GM23248 (cell line): ENCODE data around the gene ADM2. TPM values are rescaled to one million over a fixed set of nuclear protein-coding genes. Genes with fewer than 3 reads are reported as not detected.

Source experiments
- DNase-seq: peaks from one replicate; pipeline ENCODE4 v3.0.0-alpha.2; 2015
- H2AFZ ChIP-seq: fragments of 200-600 bp; sonication (generic); 2 replicates; pipeline ENCODE4 v1.6.1; 2016; ENCODE audit warnings: antibody characterized with exemption
- H3F3A ChIP-seq: fragments of 200-600 bp; sonication (generic); 2 replicates; pipeline ENCODE4 v1.6.1; 2016; ENCODE audit warnings: mild to moderate bottlenecking, antibody characterized with exemption, mixed run types; ENCODE audit not compliant: insufficient read depth
- H3K27ac ChIP-seq: fragments of 200-600 bp; sonication (generic); 2 replicates; pipeline ENCODE4 v1.5.1; 2016; ENCODE audit warnings: mild to moderate bottlenecking
- H3K27me3 ChIP-seq: fragments of 200-600 bp; sonication (generic); replicated peaks from 2 replicates; pipeline ENCODE4 v1.6.1; 2016; ENCODE audit warnings: mild to moderate bottlenecking; ENCODE audit not compliant: insufficient read depth
- H3K36me3 ChIP-seq: fragments of 200-600 bp; sonication (generic); 2 replicates; pipeline ENCODE4 v1.6.1; 2016; ENCODE audit warnings: low read depth, mild to moderate bottlenecking
- H3K4me1 ChIP-seq: fragments of 200-600 bp; sonication (generic); 2 replicates; pipeline ENCODE4 v1.6.1; 2016; ENCODE audit warnings: mild to moderate bottlenecking; ENCODE audit not compliant: insufficient read depth
- H3K4me2 ChIP-seq: fragments of 200-600 bp; sonication (generic); one replicate; pipeline ENCODE4 v1.6.1; 2016; ENCODE audit warnings: mild to moderate bottlenecking; ENCODE audit not compliant: unreplicated experiment
- H3K4me3 ChIP-seq: fragments of 200-600 bp; sonication (generic); 2 replicates; pipeline ENCODE4 v1.5.1; 2016; ENCODE audit warnings: mild to moderate bottlenecking
- H3K79me2 ChIP-seq: fragments of 200-600 bp; sonication (generic); 2 replicates; pipeline ENCODE4 v1.6.1; 2016; ENCODE audit warnings: mild to moderate bottlenecking; ENCODE audit not compliant: insufficient read depth
- H3K9ac ChIP-seq: fragments of 200-600 bp; sonication (generic); 2 replicates; pipeline ENCODE4 v1.6.1; 2016; ENCODE audit warnings: mild to moderate bottlenecking
- H3K9me2 ChIP-seq: fragments of 200-600 bp; sonication (generic); 2 replicates; pipeline ENCODE4 v1.6.1; 2016; ENCODE audit warnings: mixed run types, mild to moderate bottlenecking, moderate library complexity; ENCODE audit not compliant: insufficient read depth
- H3K9me3 ChIP-seq: fragments of 200-600 bp; sonication (generic); one replicate; pipeline ENCODE4 v1.6.1; 2017; ENCODE audit warnings: low read depth
- H4K20me1 ChIP-seq: fragments of 200-600 bp; sonication (generic); 2 replicates; pipeline ENCODE4 v1.6.0; 2016; ENCODE audit not compliant: insufficient read depth
- EZH2 ChIP-seq: fragments of 200-600 bp; sonication (generic); IDR thresholded peaks from 2 replicates; pipeline ENCODE4 v1.6.1; 2018; ENCODE audit warnings: antibody characterized with exemption, mild to moderate bottlenecking; ENCODE audit not compliant: insufficient read depth, poor library complexity, severe bottlenecking
- EZH2phosphoT487 ChIP-seq: fragments of 200-600 bp; sonication (generic); IDR thresholded peaks from 2 replicates; pipeline ENCODE4 v1.6.1; 2018; ENCODE audit warnings: antibody characterized with exemption, moderate library complexity, mild to moderate bottlenecking, low read depth; ENCODE audit not compliant: insufficient read depth
- WGBS, 2 experiments: methylation state at CpG; one replicate each; pipeline ENCODE4 v1.1.6; 2015 to 2017; ENCODE audit warnings: low lambda C conversion rate in 2 of 2, low coverage in 1 of 2; ENCODE audit errors: missing lambda C conversion rate in 2 of 2; 5-methylcytosine and 5-hydroxymethylcytosine counted together
- in situ Hi-C: fragments of 300-500 bp; cut with MboI; formaldehyde crosslinking; loops from 2 replicates; pipeline ENCODE4 v1.15.0; 2020
- polyA plus RNA-seq: library from polyadenylated mRNA; unstranded; fragments of >200 nt; fragmentation: Nextera tagmentation; extraction: Ambion mirVana; gene quantifications from 2 replicates; pipeline ENCODE4 v1.2.1, GENCODE V29; 2016
- total RNA-seq: library from RNA; depleted of rRNA; stranded (reverse); fragments of >200 nt; shearing (Covaris generic); gene quantifications from 2 replicates; pipeline ENCODE4 v1.2.3, GENCODE V29; 2014

The ADM2 gene
- total and polyA plus RNA-seq, 2 experiments from 2014 or later, result 11.6 to 15.2 TPM

- Histone ChIP-seq H3K36me3 (peaks cover 3% of the 10 kb centered on the region; the same call in 1 of the 2 replicates), H3F3A (peaks cover 5% of the 10 kb centered on the region; the same call in 1 of the 2 replicates), H3K4me1 (no peaks in the 10 kb centered on the region), H3K9me3 (no peaks in the 10 kb centered on the region), H3K27me3 (no peaks in the 10 kb centered on the region), H3K27ac (no peak overlapping the region), H3K79me2 (no peaks in the 10 kb centered on the region), H3K4me3 (no peak overlapping the region), H3K9ac (no peak overlapping the region), H2AFZ (no peak overlapping the region), H3K4me2 (no peak overlapping the region), H3K9me2 (no peaks in the 10 kb centered on the region), H4K20me1 (no peaks in the 10 kb centered on the region)
- WGBS, 2 experiments, result 86 to 99% methylated on average over 8 to 11 of the region's 11 CpGs
- in situ Hi-C loops, result no loop called here
- TF ChIP-seq EZH2 (no peak), EZH2phosphoT487 (no peak)
- DNase-seq, result no peak
Measured at GRCh38 chr22:50456026-50456425, 25.3 kb upstream of the ADM2 start.

- Histone ChIP-seq H3K4me2 (no peak overlapping the region), H3K36me3 (no peaks in the 10 kb centered on the region; the same call in 1 of the 2 replicates), H4K20me1 (no peaks in the 10 kb centered on the region), H3K27me3 (no peaks in the 10 kb centered on the region), H3K9me3 (no peaks in the 10 kb centered on the region), H3K27ac (no peak overlapping the region), H3F3A (no peaks in the 10 kb centered on the region), H3K79me2 (no peaks in the 10 kb centered on the region), H2AFZ (no peak overlapping the region), H3K4me1 (no peaks in the 10 kb centered on the region), H3K9ac (no peak overlapping the region), H3K9me2 (no peaks in the 10 kb centered on the region), H3K4me3 (no peak overlapping the region)
- in situ Hi-C loops, result no loop called here
- no peak for DNase-seq
- 88 to 89% methylated on average over 31 to 34 of the region's 34 CpGs for WGBS, 2 experiments
- TF ChIP-seq EZH2phosphoT487 (no peak), EZH2 (no peak)
Measured at GRCh38 chr22:50456466-50457234, 24.7 kb upstream of the ADM2 start.

- in situ Hi-C loops, result no loop called here
- TF ChIP-seq EZH2phosphoT487, result no peak
- no peak for TF ChIP-seq EZH2
- no peak for DNase-seq
- Histone ChIP-seq H3K27me3 (no peaks in the 10 kb centered on the region), H3K4me2 (no peak overlapping the region), H3K4me1 (no peaks in the 10 kb centered on the region), H3K79me2 (no peaks in the 10 kb centered on the region), H3K36me3 (no peaks in the 10 kb centered on the region; the same call in 1 of the 2 replicates), H3F3A (no peaks in the 10 kb centered on the region), H3K9ac (no peak overlapping the region), H3K27ac (no peak overlapping the region), H2AFZ (no peak overlapping the region), H3K9me3 (no peaks in the 10 kb centered on the region), H4K20me1 (no peaks in the 10 kb centered on the region), H3K4me3 (no peak overlapping the region), H3K9me2 (no peaks in the 10 kb centered on the region)
- WGBS, 2 experiments, result 91 to 97% methylated on average over 12 to 22 of the region's 22 CpGs
Measured at GRCh38 chr22:50459016-50459415, 22.3 kb upstream of the ADM2 start.

GRCh38 chr22:50459496-50460140, 21.7 kb upstream of the ADM2 start:
- H3F3A ChIP-seq, result no peaks in the 10 kb centered on the region
- H3K4me3 ChIP-seq, result no peak overlapping the region
- no peaks in the 10 kb centered on the region for H4K20me1 ChIP-seq
- no peak overlapping the region for H3K27ac ChIP-seq
- H3K79me2 ChIP-seq, result no peaks in the 10 kb centered on the region
- in situ Hi-C loops, result no loop called here
- 90 to 92% methylated on average over 36 to 37 of the region's 41 CpGs for WGBS, 2 experiments
- H3K36me3 ChIP-seq, result no peaks in the 10 kb centered on the region; the same call in 1 of the 2 replicates
- H2AFZ ChIP-seq, result no peak overlapping the region
- H3K9me3 ChIP-seq, result no peaks in the 10 kb centered on the region
- no peaks in the 10 kb centered on the region for H3K4me1 ChIP-seq
- H3K9ac ChIP-seq, result no peak overlapping the region
- no peaks in the 10 kb centered on the region for H3K9me2 ChIP-seq
- TF ChIP-seq EZH2, result no peak
- TF ChIP-seq EZH2phosphoT487, result no peak
- H3K4me2 ChIP-seq, result no peak overlapping the region
- no peak for DNase-seq
- no peaks in the 10 kb centered on the region for H3K27me3 ChIP-seq
